BJ (cell line): ENCODE measurements around the gene TCF4. TPM values are rescaled to one million over a fixed set of nuclear protein-coding genes. Genes with fewer than 3 reads are reported as not detected.

Experiments
- CTCF ChIA-PET: fragments of 350-600 bp; formaldehyde crosslinking; extraction: SDS; loops from one replicate; lab custom pipeline; 2021; ENCODE audit warnings: antibody characterized with exemption, inconsistent platforms; lab: Yijun Ruan, JAX
- POLR2A ChIA-PET: fragments of 300-600 bp; sonication (Branson Sonifier 250); formaldehyde crosslinking; extraction: SDS; loops from one replicate; lab custom pipeline; 2021; ENCODE audit warnings: antibody characterized with exemption; lab: Charles Lee
- DNase-seq: peaks from one replicate; pipeline ENCODE4 v3.0.0-alpha.2; 2011; ENCODE audit warnings: low read depth
- H3K27me3 ChIP-seq: 2 replicates; pipeline ENCODE4 v1.6.0; 2011; ENCODE audit warnings: low read length; ENCODE audit not compliant: control insufficient read depth, insufficient read depth
- H3K36me3 ChIP-seq: 2 replicates; pipeline ENCODE4 v1.5.1; 2011; ENCODE audit warnings: low read length; ENCODE audit not compliant: control insufficient read depth, insufficient read depth
- H3K4me3 ChIP-seq: 2 replicates; pipeline ENCODE4 v1.5.1; 2011; ENCODE audit warnings: low read depth, mild to moderate bottlenecking, control low read depth, low read length
- CTCF ChIP-seq: IDR thresholded peaks from 2 replicates; pipeline ENCODE4 v1.5.1; 2011; ENCODE audit warnings: low read depth, mild to moderate bottlenecking, control low read depth, inconsistent platforms, low read length, moderate library complexity; ENCODE audit not compliant: insufficient read depth
- polyA plus RNA-seq: library from polyadenylated mRNA; depleted of rRNA; stranded (reverse); fragments of >200 nt; gene quantifications from 2 replicates; pipeline ENCODE4 v1.2.3, GENCODE V29; 2011

The TCF4 gene
- polyA plus RNA-seq, 1 experiment: 65.8 TPM

- no peak for TF ChIP-seq CTCF
Observed at GRCh38 chr18:55509631-55510324, 78.2 kb downstream of the TCF4 start.

GRCh38 chr18:55508651-55509050 lies 79.3 kb downstream of the TCF4 start:
- Histone ChIP-seq H3K36me3 (no peaks in the 10 kb centered on the region), H3K4me3 (no peak overlapping the region), H3K27me3 (no peaks in the 10 kb centered on the region)
- no peak for TF ChIP-seq CTCF
- POLR2A ChIA-PET: no interaction called here
- CTCF ChIA-PET: no interaction called here
- no peak for DNase-seq

More at GRCh38 chr18:55509631-55510324, 78.2 kb downstream of the TCF4 start:
- Histone ChIP-seq H3K27me3 (no peaks in the 10 kb centered on the region), H3K4me3 (peak overlapping the region; percentile 20), H3K36me3 (no peaks in the 10 kb centered on the region)
- ChIA-PET CTCF (no interaction called here), POLR2A (no interaction called here)
- DNase-seq: peak; percentile 47

GRCh38 chr18:55506074-55506473 lies 81.9 kb downstream of the TCF4 start:
- no peak for DNase-seq
- POLR2A ChIA-PET: no interaction called here
- H3K4me3 ChIP-seq: no peak overlapping the region
- no peaks in the 10 kb centered on the region for H3K36me3 ChIP-seq
- no peak for TF ChIP-seq CTCF
- CTCF ChIA-PET: interaction anchor here (0.6 to 0.9 kb wide), 3 partner anchors 122 to 354 kb away, joined by 3 read pairs; no protein-coding TSS in a partner anchor
- H3K27me3 ChIP-seq: no peaks in the 10 kb centered on the region

GRCh38 chr18:55504808-55505207 lies 83.2 kb downstream of the TCF4 start:
- no peaks in the 10 kb centered on the region for H3K27me3 ChIP-seq
- H3K4me3 ChIP-seq: no peak overlapping the region
- ChIA-PET CTCF (interaction anchor here (1.0 kb wide), 1 partner anchor 89 kb away, joined by 3 read pairs; no protein-coding TSS in a partner anchor), POLR2A (no interaction called here)
- TF ChIP-seq CTCF: no peak
- no peaks in the 10 kb centered on the region for H3K36me3 ChIP-seq
- no peak for DNase-seq

- H3K36me3 ChIP-seq: no peaks in the 10 kb centered on the region
- no peaks in the 10 kb centered on the region for H3K27me3 ChIP-seq
- CTCF ChIA-PET: interaction anchor here (1.0 kb wide), 1 partner anchor 88 kb away, joined by 3 read pairs; no protein-coding TSS in a partner anchor
- POLR2A ChIA-PET: no interaction called here
- no peak for DNase-seq
- H3K4me3 ChIP-seq: no peak overlapping the region
- no peak for TF ChIP-seq CTCF
Observed at GRCh38 chr18:55503167-55503820, 84.7 kb downstream of the TCF4 start.
